ENCODE results near the gene MIGA2. TPM values are rescaled to one million over a fixed set of nuclear protein-coding genes. Genes with fewer than 3 reads are reported as not detected.

Gene MIGA2
- polyA plus RNA-seq, 1 experiment = 10.6 TPM

DNA sequence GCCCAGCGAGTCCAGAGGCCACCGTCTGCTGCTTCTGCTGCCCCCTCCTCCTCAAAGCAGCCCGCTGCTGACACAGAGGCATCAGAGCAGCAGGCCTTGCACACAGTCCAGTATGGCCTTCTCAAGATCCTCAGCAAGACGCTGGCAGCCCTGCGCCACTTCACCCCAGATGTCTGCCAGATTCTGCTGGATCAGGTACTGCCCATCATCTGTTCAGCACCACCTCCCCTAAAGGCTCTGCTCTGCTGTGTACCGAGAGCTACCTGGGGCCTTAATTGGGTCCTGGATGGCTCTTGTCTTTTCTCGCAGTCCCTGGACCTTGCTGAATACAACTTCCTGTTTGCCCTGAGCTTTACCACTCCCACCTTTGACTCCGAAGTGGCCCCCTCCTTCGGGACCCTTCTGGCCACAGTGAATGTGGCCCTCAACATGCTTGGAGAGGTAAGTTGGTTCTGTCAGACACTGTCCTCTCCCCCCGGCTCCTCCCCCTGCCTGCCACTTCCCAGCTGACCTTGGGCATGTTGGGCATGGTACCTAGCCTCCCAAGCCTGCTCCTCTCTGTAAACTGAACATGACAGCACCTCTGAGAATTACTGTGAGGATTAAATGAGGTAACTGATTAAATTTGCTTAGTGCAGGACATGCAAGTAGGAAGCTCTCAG, 31.0 kb upstream of the MIGA2 start:
- ChIA-PET CTCF (interaction anchor here (0.5 to 2.4 kb wide), 7 partner anchors 11 to 24 kb away, joined by 3 to 6 read pairs (median 3); partner anchors contain the start of gene SH3GLB2), POLR2A (interaction anchor here (0.5 kb wide), 1 partner anchor 23 kb away, joined by 4 read pairs; no protein-coding TSS in a partner anchor)
- no peak overlapping the region for H3K27ac ChIP-seq (ENCODE audit: low read depth, low read length)
- TF ChIP-seq, protein P1, sequence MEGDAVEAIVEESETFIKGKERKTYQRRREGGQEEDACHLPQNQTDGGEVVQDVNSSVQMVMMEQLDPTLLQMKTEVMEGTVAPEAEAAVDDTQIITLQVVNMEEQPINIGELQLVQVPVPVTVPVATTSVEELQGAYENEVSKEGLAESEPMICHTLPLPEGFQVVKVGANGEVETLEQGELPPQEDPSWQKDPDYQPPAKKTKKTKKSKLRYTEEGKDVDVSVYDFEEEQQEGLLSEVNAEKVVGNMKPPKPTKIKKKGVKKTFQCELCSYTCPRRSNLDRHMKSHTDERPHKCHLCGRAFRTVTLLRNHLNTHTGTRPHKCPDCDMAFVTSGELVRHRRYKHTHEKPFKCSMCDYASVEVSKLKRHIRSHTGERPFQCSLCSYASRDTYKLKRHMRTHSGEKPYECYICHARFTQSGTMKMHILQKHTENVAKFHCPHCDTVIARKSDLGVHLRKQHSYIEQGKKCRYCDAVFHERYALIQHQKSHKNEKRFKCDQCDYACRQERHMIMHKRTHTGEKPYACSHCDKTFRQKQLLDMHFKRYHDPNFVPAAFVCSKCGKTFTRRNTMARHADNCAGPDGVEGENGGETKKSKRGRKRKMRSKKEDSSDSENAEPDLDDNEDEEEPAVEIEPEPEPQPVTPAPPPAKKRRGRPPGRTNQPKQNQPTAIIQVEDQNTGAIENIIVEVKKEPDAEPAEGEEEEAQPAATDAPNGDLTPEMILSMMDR (IDR thresholded peaks at IDR 0.05; ENCODE audit: low read depth, low read length) = no peak
- H3K9me3 ChIP-seq (ENCODE audit: control insufficient read depth, insufficient read depth, low read length) = no peaks in the 10 kb centered on the region
- no peak for DNase-seq (ENCODE audit: low read depth, low spot score)
- no peaks in the 10 kb centered on the region for H3K27me3 ChIP-seq (ENCODE audit: control insufficient read depth, insufficient read depth, low read length)
- H3K4me3 ChIP-seq (ENCODE audit: low read depth, low read length) = no peak overlapping the region

DNA sequence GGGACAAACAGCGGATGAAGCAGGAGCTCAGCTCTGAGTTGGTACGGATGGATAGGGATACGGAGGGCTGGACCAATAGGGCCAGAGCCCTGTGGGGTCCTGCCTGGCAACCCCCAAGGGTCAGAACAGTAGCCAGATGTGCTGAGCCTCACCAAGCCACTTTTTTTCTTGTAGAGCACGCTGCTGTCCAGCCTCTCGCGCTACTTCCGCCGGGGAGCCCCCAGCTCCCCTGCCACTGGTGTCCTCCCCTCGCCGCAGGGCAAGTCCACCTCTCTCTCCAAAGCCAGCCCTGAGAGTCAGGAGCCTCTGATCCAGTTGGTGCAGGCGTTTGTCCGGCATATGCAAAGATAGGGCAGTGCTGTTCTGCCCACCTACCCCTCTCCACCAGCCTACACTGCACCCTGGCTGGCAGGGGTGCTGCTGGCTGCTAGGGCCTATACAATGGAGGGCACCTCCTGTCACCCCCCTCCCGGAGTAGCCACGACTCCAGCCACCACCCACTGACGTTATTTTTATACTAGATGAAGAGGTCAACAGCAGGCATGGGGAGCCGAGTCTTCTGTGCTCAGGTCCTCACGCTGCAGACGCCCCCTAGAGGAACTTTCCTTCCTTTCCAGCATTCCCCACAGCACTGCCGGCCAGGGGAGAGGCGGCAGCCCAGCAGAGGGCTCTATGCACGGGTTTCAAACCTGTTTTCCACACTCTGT, 29.9 kb upstream of the MIGA2 start:
- Histone ChIP-seq H3K27me3 (ENCODE audit: control insufficient read depth, insufficient read depth, low read length) (no peaks in the 10 kb centered on the region), H3K27ac (ENCODE audit: low read depth, low read length) (peak overlapping the region; percentile 52), H3K4me3 (ENCODE audit: low read depth, low read length) (no peak overlapping the region), H3K9me3 (ENCODE audit: control insufficient read depth, insufficient read depth, low read length) (no peaks in the 10 kb centered on the region)
- ChIA-PET POLR2A (interaction anchor here (0.5 to 0.7 kb wide), 3 partner anchors 24 to 108 kb away, joined by 3 to 4 read pairs (median 3); no protein-coding TSS in a partner anchor), CTCF (interaction anchor here (0.6 to 2.4 kb wide), 10 partner anchors 8 to 23 kb away, joined by 3 to 14 read pairs (median 4); partner anchors contain the start of gene SH3GLB2)
- peak; percentile 23 for DNase-seq (ENCODE audit: low read depth, low spot score)
- TF ChIP-seq, protein P1 (IDR thresholded peaks at IDR 0.05; ENCODE audit: low read depth, low read length) = peak; percentile 96

DNA sequence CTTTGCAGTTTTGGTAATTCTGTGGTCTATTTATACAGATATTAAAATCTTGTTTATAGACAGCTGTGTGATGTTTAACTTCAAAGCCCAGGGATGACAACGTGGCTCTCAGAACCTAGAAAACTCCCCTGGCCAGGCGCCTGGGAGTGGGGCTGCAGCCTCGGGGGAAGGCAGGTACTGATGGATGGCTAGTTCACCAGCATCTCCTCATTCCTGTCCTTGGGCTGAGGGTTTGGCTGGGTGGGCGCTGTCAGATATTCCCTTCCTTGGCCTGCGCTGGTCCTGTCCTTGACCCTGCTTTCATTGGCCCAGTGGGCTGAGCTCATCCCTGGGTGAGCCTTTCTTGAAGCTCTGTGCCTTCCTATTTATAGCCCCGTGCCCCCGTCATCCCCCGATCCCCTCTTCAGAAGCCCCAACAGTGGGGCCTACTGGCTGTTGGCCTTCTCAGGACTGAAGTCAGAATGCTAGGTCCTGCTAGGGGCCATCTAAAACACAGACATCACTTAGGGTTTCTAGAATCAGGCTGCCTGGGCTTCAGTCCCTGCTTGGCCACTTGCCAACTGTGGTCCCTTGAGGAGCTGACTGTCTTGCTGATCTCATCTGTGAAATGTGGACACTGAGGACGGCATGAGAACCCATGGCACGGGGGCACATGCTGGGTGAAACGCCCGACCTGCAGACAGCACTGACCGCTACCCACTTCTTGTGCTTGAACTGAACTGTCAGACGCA, 29.2 kb upstream of the MIGA2 start:
- Histone ChIP-seq H3K9me3 (ENCODE audit: control insufficient read depth, insufficient read depth, low read length) (no peaks in the 10 kb centered on the region; the same call in 1 of the 2 replicates), H3K27me3 (ENCODE audit: control insufficient read depth, insufficient read depth, low read length) (no peaks in the 10 kb centered on the region), H3K4me3 (ENCODE audit: low read depth, low read length) (no peak overlapping the region), H3K27ac (ENCODE audit: low read depth, low read length) (peak overlapping the region; percentile 52)
- no peak for DNase-seq (ENCODE audit: low read depth, low spot score)
- CTCF ChIA-PET = interaction anchor here (0.5 to 1.9 kb wide), 7 partner anchors 8 to 57 kb away, joined by 3 to 14 read pairs (median 4); partner anchors contain the start of gene SH3GLB2
- TF ChIP-seq, protein P1 (IDR thresholded peaks at IDR 0.05; ENCODE audit: low read depth, low read length) = no peak
- POLR2A ChIA-PET = interaction anchor here (0.7 kb wide), 1 partner anchor 59 kb away, joined by 3 read pairs; no protein-coding TSS in a partner anchor

DNA sequence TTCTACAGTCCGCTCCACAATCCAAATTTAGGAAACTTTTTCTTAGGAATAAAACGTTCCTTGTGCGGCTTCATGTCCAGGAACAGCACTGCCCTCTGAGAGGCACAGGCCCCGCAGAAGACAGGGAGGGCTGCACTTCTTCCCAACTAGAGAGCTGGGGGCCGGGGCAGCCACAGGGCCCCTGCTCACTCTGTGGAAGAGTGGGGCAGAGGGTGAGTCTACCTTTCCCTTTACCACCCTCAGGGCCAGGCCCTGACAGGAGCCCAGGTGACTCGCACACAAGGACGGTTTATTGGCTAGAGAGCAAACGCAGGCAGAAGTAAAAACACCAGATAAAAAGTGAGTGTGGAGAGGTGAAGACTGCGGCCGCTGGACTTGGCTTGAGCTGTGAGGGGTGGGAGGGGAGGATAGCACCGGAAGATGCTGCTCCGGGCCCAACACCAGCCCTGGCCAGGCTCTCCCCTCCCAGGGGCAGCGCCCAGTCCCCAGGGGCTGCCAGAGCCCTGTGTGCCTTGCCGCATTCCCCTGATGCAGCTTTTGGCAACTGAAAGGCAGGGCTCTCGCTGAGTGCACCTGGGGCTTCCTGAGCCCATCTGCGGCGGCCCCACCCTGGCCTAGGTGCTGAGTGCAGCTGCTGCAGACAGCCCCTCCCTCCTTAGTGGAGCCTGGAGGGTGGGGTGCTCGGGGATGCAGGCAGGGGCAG, 28.5 kb upstream of the MIGA2 start:
- ChIA-PET POLR2A (no interaction called here), CTCF (interaction anchor here (0.8 to 1.9 kb wide), 4 partner anchors 10 to 57 kb away, joined by 3 to 14 read pairs (median 6); partner anchors contain the start of gene SH3GLB2)
- Histone ChIP-seq H3K27ac (ENCODE audit: low read depth, low read length) (no peak overlapping the region), H3K4me3 (ENCODE audit: low read depth, low read length) (no peak overlapping the region), H3K27me3 (ENCODE audit: control insufficient read depth, insufficient read depth, low read length) (no peaks in the 10 kb centered on the region), H3K9me3 (ENCODE audit: control insufficient read depth, insufficient read depth, low read length) (no peaks in the 10 kb centered on the region; the same call in 1 of the 2 replicates)
- DNase-seq (ENCODE audit: low read depth, low spot score) = no peak
- TF ChIP-seq, protein P1 (IDR thresholded peaks at IDR 0.05; ENCODE audit: low read depth, low read length) = no peak
